ENCODE results near the gene CACNB3.

The CACNB3 gene

DNA sequence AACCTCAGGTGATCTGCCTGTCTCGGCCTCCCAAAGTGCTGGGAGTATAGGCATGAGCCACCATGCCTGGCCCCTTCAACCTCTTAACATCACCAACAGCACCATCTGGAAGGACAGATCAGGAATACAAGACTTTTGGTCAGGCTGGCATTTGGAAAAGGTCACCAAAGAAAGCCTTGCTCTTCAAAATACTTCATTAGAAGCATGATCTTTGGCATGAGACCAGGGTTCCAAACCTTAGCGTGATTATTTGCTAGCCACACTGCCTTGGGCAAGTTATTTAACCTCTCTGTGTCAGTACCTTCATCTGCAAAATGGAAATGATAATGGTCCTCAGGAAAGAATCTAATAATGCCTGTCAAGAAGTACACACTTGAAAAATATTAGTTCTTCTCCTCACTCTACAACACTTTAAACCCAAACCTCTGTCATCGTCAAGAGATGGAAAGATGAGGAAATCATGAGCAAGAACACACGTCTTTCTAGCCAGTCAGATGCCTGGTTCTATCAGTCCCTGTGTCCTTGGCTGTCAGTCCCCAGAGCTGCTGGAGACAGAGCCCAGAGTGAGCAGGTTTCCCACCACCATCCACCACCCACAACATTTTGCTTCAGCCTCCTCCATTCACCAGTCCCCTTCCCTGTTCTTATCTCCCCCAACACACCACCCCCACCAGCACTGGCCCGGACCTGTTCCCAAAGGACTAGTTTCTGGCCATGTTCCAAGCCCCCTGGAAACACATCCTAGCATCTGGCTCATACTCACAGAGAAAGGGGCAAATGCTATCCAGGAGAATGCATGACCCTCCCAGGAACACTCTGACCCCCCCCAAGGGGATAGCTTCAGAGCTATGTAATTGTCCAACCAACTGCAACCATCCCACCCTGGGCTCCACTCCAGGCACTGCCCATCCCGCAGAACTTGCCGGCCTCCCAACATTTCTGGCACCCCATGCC lies 31.4 kb upstream of the CACNB3 start:
- H3K4me1 ChIP-seq (ENCODE audit: control insufficient read depth, low read length): no peaks in the 10 kb centered on the region
- H3K27ac ChIP-seq (ENCODE audit: low read depth, low read length): no peak overlapping the region
- no peaks in the 10 kb centered on the region for H3K79me2 ChIP-seq (ENCODE audit: control insufficient read depth, low read length)
- H3K9me3 ChIP-seq (ENCODE audit: control insufficient read depth, insufficient read depth, low read length): no peaks in the 10 kb centered on the region
- H3K36me3 ChIP-seq (ENCODE audit: control insufficient read depth, low read length): no peaks in the 10 kb centered on the region
- no peak overlapping the region for H3K4me3 ChIP-seq (ENCODE audit: low read length)
- TF ChIP-seq EZH2phosphoT487 (IDR thresholded peaks at IDR 0.05; ENCODE audit: borderline replicate concordance, low read length): no peak
- TF ChIP-seq, protein P1, sequence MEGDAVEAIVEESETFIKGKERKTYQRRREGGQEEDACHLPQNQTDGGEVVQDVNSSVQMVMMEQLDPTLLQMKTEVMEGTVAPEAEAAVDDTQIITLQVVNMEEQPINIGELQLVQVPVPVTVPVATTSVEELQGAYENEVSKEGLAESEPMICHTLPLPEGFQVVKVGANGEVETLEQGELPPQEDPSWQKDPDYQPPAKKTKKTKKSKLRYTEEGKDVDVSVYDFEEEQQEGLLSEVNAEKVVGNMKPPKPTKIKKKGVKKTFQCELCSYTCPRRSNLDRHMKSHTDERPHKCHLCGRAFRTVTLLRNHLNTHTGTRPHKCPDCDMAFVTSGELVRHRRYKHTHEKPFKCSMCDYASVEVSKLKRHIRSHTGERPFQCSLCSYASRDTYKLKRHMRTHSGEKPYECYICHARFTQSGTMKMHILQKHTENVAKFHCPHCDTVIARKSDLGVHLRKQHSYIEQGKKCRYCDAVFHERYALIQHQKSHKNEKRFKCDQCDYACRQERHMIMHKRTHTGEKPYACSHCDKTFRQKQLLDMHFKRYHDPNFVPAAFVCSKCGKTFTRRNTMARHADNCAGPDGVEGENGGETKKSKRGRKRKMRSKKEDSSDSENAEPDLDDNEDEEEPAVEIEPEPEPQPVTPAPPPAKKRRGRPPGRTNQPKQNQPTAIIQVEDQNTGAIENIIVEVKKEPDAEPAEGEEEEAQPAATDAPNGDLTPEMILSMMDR (IDR thresholded peaks at IDR 0.05; ENCODE audit: low read depth, low read length, poor library complexity, severe bottlenecking): no peak
- no peak overlapping the region for H3K4me2 ChIP-seq (ENCODE audit: low read length)
- peaks cover 33% of the 10 kb centered on the region for H3K27me3 ChIP-seq (ENCODE audit: control insufficient read depth, low read length)
- no peaks in the 10 kb centered on the region for H4K20me1 ChIP-seq (ENCODE audit: control insufficient read depth, insufficient read depth, low read depth, low read length)
- no peaks in the 10 kb centered on the region for H3K9me2 ChIP-seq (replicated peaks; ENCODE audit: control insufficient read depth, low read length)
- H3F3A ChIP-seq (ENCODE audit: control insufficient read depth, insufficient read depth): no peaks in the 10 kb centered on the region

DNA sequence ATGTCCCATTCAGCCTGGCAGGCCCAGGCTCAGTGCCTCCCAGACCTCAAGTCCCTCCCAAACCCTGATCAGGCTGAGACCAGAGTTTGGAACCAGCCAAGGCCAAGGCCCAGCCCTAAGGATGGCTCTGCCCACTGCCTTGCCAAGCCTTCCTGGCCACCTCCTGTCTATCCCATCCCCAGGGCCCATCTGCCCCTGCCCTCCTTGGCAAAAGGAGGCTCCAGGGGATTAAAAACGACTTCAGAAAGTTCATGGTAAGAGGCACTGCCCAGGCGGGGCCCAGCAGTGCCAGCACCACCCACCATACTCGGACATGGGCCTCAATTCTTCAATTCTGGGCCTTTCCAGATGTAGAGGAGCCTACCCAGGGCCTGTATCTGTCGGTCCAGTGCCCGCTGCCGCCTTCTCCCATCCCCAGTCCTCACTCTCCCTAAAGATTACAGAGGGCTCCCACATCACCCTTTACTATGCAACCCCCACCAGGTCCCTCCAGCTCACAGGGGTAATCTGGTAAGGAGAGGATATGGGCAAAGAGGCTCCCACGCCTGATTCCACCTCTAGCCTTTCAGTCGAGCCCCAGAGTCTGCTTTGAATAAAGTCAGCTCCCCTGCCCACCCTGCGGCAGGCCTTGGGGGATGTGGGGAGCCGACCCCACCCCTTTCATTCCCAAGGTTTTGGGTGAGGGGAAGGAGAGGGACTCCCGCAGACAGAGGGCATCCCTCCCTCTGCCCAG lies 30.3 kb upstream of the CACNB3 start:
- H3K27ac ChIP-seq (ENCODE audit: low read depth, low read length): no peak overlapping the region
- no peaks in the 10 kb centered on the region for H3K79me2 ChIP-seq (ENCODE audit: control insufficient read depth, low read length)
- TF ChIP-seq, protein P1 (IDR thresholded peaks at IDR 0.05; ENCODE audit: low read depth, low read length, poor library complexity, severe bottlenecking): no peak
- TF ChIP-seq EZH2phosphoT487 (IDR thresholded peaks at IDR 0.05; ENCODE audit: borderline replicate concordance, low read length): no peak
- H3K4me3 ChIP-seq (ENCODE audit: low read length): no peak overlapping the region
- no peak overlapping the region for H3K4me2 ChIP-seq (ENCODE audit: low read length)
- no peaks in the 10 kb centered on the region for H3K9me2 ChIP-seq (replicated peaks; ENCODE audit: control insufficient read depth, low read length)
- H3F3A ChIP-seq (ENCODE audit: control insufficient read depth, insufficient read depth): no peaks in the 10 kb centered on the region
- no peaks in the 10 kb centered on the region for H3K9me3 ChIP-seq (ENCODE audit: control insufficient read depth, insufficient read depth, low read length)
- no peaks in the 10 kb centered on the region for H4K20me1 ChIP-seq (ENCODE audit: control insufficient read depth, insufficient read depth, low read depth, low read length)
- peaks cover 33% of the 10 kb centered on the region for H3K27me3 ChIP-seq (ENCODE audit: control insufficient read depth, low read length)
- no peaks in the 10 kb centered on the region for H3K36me3 ChIP-seq (ENCODE audit: control insufficient read depth, low read length)
- H3K4me1 ChIP-seq (ENCODE audit: control insufficient read depth, low read length): no peaks in the 10 kb centered on the region

DNA sequence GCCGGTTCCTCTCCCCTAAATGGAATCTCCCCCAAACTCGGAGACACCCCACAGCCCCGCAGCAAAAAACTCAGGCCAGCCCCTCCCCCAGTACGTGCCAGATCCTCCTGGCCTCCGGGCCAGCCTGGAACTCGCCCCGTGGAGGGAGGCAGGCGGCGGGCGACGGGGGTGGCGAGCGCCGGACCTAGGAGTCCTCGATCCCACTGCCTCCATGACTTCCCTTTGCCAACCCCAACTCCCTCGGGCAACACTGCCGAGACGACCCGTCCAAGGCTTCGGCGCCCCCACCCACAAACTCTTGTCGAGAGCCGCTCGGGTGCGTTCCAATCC lies 29.8 kb upstream of the CACNB3 start:
- H3K4me3 ChIP-seq (ENCODE audit: low read length): no peak overlapping the region

More for the DNA sequence above, 29.8 kb upstream of the CACNB3 start:
- H3K27ac ChIP-seq (ENCODE audit: low read depth, low read length): no peak overlapping the region
- TF ChIP-seq, protein P1 (IDR thresholded peaks at IDR 0.05; ENCODE audit: low read depth, low read length, poor library complexity, severe bottlenecking): no peak
- TF ChIP-seq EZH2phosphoT487 (IDR thresholded peaks at IDR 0.05; ENCODE audit: borderline replicate concordance, low read length): no peak
- no peaks in the 10 kb centered on the region for H3K4me1 ChIP-seq (ENCODE audit: control insufficient read depth, low read length)
- H3K79me2 ChIP-seq (ENCODE audit: control insufficient read depth, low read length): no peaks in the 10 kb centered on the region
- no peak overlapping the region for H3K4me2 ChIP-seq (ENCODE audit: low read length)
- H3K36me3 ChIP-seq (ENCODE audit: control insufficient read depth, low read length): no peaks in the 10 kb centered on the region
- H3F3A ChIP-seq (ENCODE audit: control insufficient read depth, insufficient read depth): no peaks in the 10 kb centered on the region
- H4K20me1 ChIP-seq (ENCODE audit: control insufficient read depth, insufficient read depth, low read depth, low read length): no peaks in the 10 kb centered on the region
- no peaks in the 10 kb centered on the region for H3K9me2 ChIP-seq (replicated peaks; ENCODE audit: control insufficient read depth, low read length)
- H3K9me3 ChIP-seq (ENCODE audit: control insufficient read depth, insufficient read depth, low read length): no peaks in the 10 kb centered on the region
- peaks cover 33% of the 10 kb centered on the region for H3K27me3 ChIP-seq (ENCODE audit: control insufficient read depth, low read length)

All from DOHH2 (cell line).